IMR-90 (cell line): Measurements from ENCODE around the gene IFNK. TPM values are rescaled to one million over a fixed set of nuclear protein-coding genes. Genes with fewer than 3 reads are reported as not detected.

Experiments used
- ATAC-seq: fragments of 200-7000 bp; cut with Tn5 transposase; 2 replicates; pipeline ENCODE4 v1.9.1; 2020; ENCODE audit warnings: low read depth, mild to moderate bottlenecking, moderate library complexity
- BruUV-seq: library from RNA; stranded (reverse); fragments of 400-500 nt; replicated peaks from 2 replicates; lab custom pipeline; 2021; lab: Mats Ljungman, UMichigan
- CTCF ChIA-PET: fragments of 300-600 bp; formaldehyde crosslinking; extraction: SDS; loops from one replicate; lab custom pipeline; 2021; ENCODE audit warnings: antibody characterized with exemption; lab: Yijun Ruan, JAX
- POLR2A ChIA-PET: fragments of 300-600 bp; sonication (Branson Sonifier 250); formaldehyde crosslinking; loops from one replicate; lab custom pipeline; 2022; ENCODE audit warnings: antibody characterized with exemption; ENCODE audit not compliant: unreplicated experiment; lab: Charles Lee
- DNase-seq: peaks from one replicate; pipeline ENCODE4 v3.0.0; 2013
- H2AFZ ChIP-seq: replicated peaks from 2 replicates; pipeline ENCODE3; 2013; ENCODE audit warnings: low read length, mild to moderate bottlenecking; ENCODE audit not compliant: poor library complexity
- H2AK5ac ChIP-seq: 2 replicates; pipeline ENCODE4 v1.6.1; 2013; ENCODE audit warnings: low read depth, low read length, inconsistent platforms
- H2AK9ac ChIP-seq: replicated peaks from 2 replicates; pipeline ENCODE3; 2013; ENCODE audit warnings: mild to moderate bottlenecking, low read depth, low read length, moderate library complexity; ENCODE audit not compliant: poor library complexity
- H2BK120ac ChIP-seq: 2 replicates; pipeline ENCODE4 v1.6.1; 2013; ENCODE audit warnings: low read depth, low read length, inconsistent platforms
- H2BK15ac ChIP-seq: 3 replicates; pipeline ENCODE4 v1.6.1; 2013; ENCODE audit warnings: low read depth, low read length, inconsistent platforms
- H2BK20ac ChIP-seq: 2 replicates; pipeline ENCODE4 v1.6.1; 2013; ENCODE audit warnings: low read depth, mild to moderate bottlenecking, inconsistent platforms, low read length, moderate library complexity
- H2BK5ac ChIP-seq: 2 replicates; pipeline ENCODE4 v1.6.1; 2013; ENCODE audit warnings: mild to moderate bottlenecking, low read depth, low read length, inconsistent platforms; ENCODE audit not compliant: poor library complexity, severe bottlenecking
- H3K14ac ChIP-seq: replicated peaks from 2 replicates; pipeline ENCODE4 v1.6.1; 2013; ENCODE audit warnings: low read depth, low read length, inconsistent platforms
- H3K18ac ChIP-seq: 2 replicates; pipeline ENCODE4 v1.6.1; 2013; ENCODE audit warnings: low read depth, low read length, control low read depth
- H3K23ac ChIP-seq: 2 replicates; pipeline ENCODE4 v1.6.1; 2013; ENCODE audit warnings: low read depth, low read length, inconsistent platforms
- H3K27ac ChIP-seq: 2 replicates; pipeline ENCODE4 v1.5.1; 2013; ENCODE audit warnings: mild to moderate bottlenecking, control low read depth, low read length; ENCODE audit not compliant: insufficient read depth
- H3K27me3 ChIP-seq: 2 replicates; pipeline ENCODE4 v1.6.1; 2013; ENCODE audit warnings: low read length; ENCODE audit not compliant: control insufficient read depth, insufficient read depth
- H3K36me3 ChIP-seq: 2 replicates; pipeline ENCODE4 v1.6.1; 2013; ENCODE audit warnings: low read length, mixed read lengths; ENCODE audit not compliant: control insufficient read depth, insufficient read depth
- H3K4ac ChIP-seq: 2 replicates; pipeline ENCODE4 v1.6.1; 2013; ENCODE audit warnings: low read depth, low read length, inconsistent platforms
- H3K4me1 ChIP-seq: 2 replicates; pipeline ENCODE4 v1.6.1; 2013; ENCODE audit warnings: low read length, mixed read lengths; ENCODE audit not compliant: control insufficient read depth, insufficient read depth
- H3K4me2 ChIP-seq: 2 replicates; pipeline ENCODE4 v1.6.1; 2013; ENCODE audit warnings: low read depth, mild to moderate bottlenecking, control low read depth, low read length, moderate library complexity
- H3K4me3 ChIP-seq: 2 replicates; pipeline ENCODE4 v1.5.1; 2013; ENCODE audit warnings: low read depth, mild to moderate bottlenecking, control low read depth, low read length, moderate library complexity; ENCODE audit not compliant: insufficient read depth
- H3K56ac ChIP-seq: 2 replicates; pipeline ENCODE4 v1.6.1; 2013; ENCODE audit warnings: low read length, inconsistent platforms; ENCODE audit not compliant: insufficient read depth; ENCODE audit errors: extremely low read depth
- H3K79me1 ChIP-seq, 2 experiments: 2 replicates each; pipeline ENCODE4 v1.6.1; 2013; ENCODE audit warnings: low read length in 2 of 2, inconsistent platforms in 1 of 2, low read depth in 1 of 2
- H3K9ac ChIP-seq: 2 replicates; pipeline ENCODE4 v1.6.1; 2013; ENCODE audit warnings: low read depth, low read length, control low read depth
- H3K9me1 ChIP-seq: 2 replicates; pipeline ENCODE4 v1.6.1; 2013; ENCODE audit warnings: low read length, inconsistent platforms; ENCODE audit not compliant: insufficient read depth
- H3K9me3 ChIP-seq: 2 replicates; pipeline ENCODE4 v1.6.1; 2013; ENCODE audit warnings: low read length; ENCODE audit not compliant: control insufficient read depth, insufficient read depth
- H4K20me1 ChIP-seq: 2 replicates; pipeline ENCODE4 v1.6.1; 2013; ENCODE audit warnings: low read length, inconsistent platforms; ENCODE audit not compliant: insufficient read depth
- H4K5ac ChIP-seq: 2 replicates; pipeline ENCODE4 v1.6.1; 2013; ENCODE audit warnings: mild to moderate bottlenecking, low read depth, low read length, control low read depth
- H4K8ac ChIP-seq, 2 experiments: 2 replicates each; pipeline ENCODE4 v1.6.1; 2013; ENCODE audit warnings: low read depth in 2 of 2, low read length in 2 of 2, control low read depth in 1 of 2, inconsistent platforms in 1 of 2
- H4K91ac ChIP-seq: 2 replicates; pipeline ENCODE4 v1.6.1; 2013; ENCODE audit warnings: low read depth, low read length, inconsistent platforms; ENCODE audit not compliant: insufficient read depth
- BHLHE40 ChIP-seq: fragments of 150-350 bp; IDR thresholded peaks from 2 replicates; pipeline ENCODE4 v1.6.1; 2016; ENCODE audit warnings: mild to moderate bottlenecking, low read depth, low read length
- CEBPB ChIP-seq: IDR thresholded peaks from 2 replicates; pipeline ENCODE4 v1.6.1; 2012; ENCODE audit warnings: low read depth, low read length, improper control_type of control experiment
- CHD1 ChIP-seq: IDR thresholded peaks from 2 replicates; pipeline ENCODE4 v1.6.1; 2012; ENCODE audit warnings: low read depth, low read length, improper control_type of control experiment
- CTCF ChIP-seq: conservative IDR thresholded peaks from 2 replicates; pipeline ENCODE4 v1.5.1; 2012; ENCODE audit warnings: mild to moderate bottlenecking, low read depth, low read length, improper control_type of control experiment
- ELK1 ChIP-seq: fragments of 150-350 bp; IDR thresholded peaks from 2 replicates; pipeline ENCODE4 v1.6.1; 2016; ENCODE audit warnings: low read depth, mild to moderate bottlenecking, low read length, moderate library complexity, borderline replicate concordance
- FOS ChIP-seq: fragments of 150-350 bp; IDR thresholded peaks from 2 replicates; pipeline ENCODE4 v1.6.1; 2016; ENCODE audit warnings: low read depth, low read length
- MAFK ChIP-seq: IDR thresholded peaks from 2 replicates; pipeline ENCODE4 v1.6.1; 2012; ENCODE audit warnings: low read depth, low read length, improper control_type of control experiment
- MAZ ChIP-seq: IDR thresholded peaks from 2 replicates; pipeline ENCODE4 v1.6.1; 2012; ENCODE audit warnings: low read depth, mild to moderate bottlenecking, low read length, improper control_type of control experiment, moderate library complexity, borderline replicate concordance
- MXI1 ChIP-seq: IDR thresholded peaks from 2 replicates; pipeline ENCODE4 v1.6.1; 2012; ENCODE audit warnings: low read depth, mild to moderate bottlenecking, low read length, moderate library complexity, borderline replicate concordance
- NFE2L2 ChIP-seq: fragments of 150-350 bp; IDR thresholded peaks from 2 replicates; pipeline ENCODE4 v1.6.1; 2016; ENCODE audit warnings: low read depth, mild to moderate bottlenecking, low read length
- POLR2A ChIP-seq: IDR thresholded peaks from 2 replicates; pipeline ENCODE4 v1.6.1; 2012; ENCODE audit warnings: mild to moderate bottlenecking, low read depth, low read length
- RAD21 ChIP-seq: IDR thresholded peaks from 2 replicates; pipeline ENCODE4 v1.6.1; 2012; ENCODE audit warnings: low read length, improper control_type of control experiment
- RCOR1 ChIP-seq: IDR thresholded peaks from 2 replicates; pipeline ENCODE4 v1.6.1; 2012; ENCODE audit warnings: mild to moderate bottlenecking, low read length, improper control_type of control experiment; ENCODE audit not compliant: insufficient replicate concordance
- RFX5 ChIP-seq: IDR thresholded peaks from 2 replicates; pipeline ENCODE4 v1.8.0; 2012; ENCODE audit warnings: low read depth, mild to moderate bottlenecking, low read length, moderate library complexity
- SMC3 ChIP-seq: fragments of 150-350 bp; IDR thresholded peaks from 2 replicates; pipeline ENCODE4 v1.6.1; 2016; ENCODE audit warnings: low read depth, mild to moderate bottlenecking, antibody characterized with exemption, low read length, moderate library complexity
- USF2 ChIP-seq: fragments of 150-350 bp; IDR thresholded peaks from 2 replicates; pipeline ENCODE4 v1.6.1; 2017; ENCODE audit warnings: mild to moderate bottlenecking, antibody characterized with exemption, low read length, low read depth
- WGBS, 2 experiments: methylation state at CpG; one replicate each; pipeline versions ENCODE4 v1.1.5 to v1.1.7; 2013; ENCODE audit warnings: missing lambda C conversion rate in 2 of 2; ENCODE audit not compliant: insufficient read length in 1 of 2; ENCODE audit errors: extremely low coverage in 2 of 2; 5-methylcytosine and 5-hydroxymethylcytosine counted together
- dilution Hi-C: fragments of 300-500 bp; cut with HindIII; formaldehyde crosslinking; loops from one replicate; pipeline ENCODE4 v1.14.3; 2018; ENCODE audit warnings: low sequenced_read_pairs; ENCODE audit not compliant: unreplicated experiment
- in situ Hi-C: fragments of 300-500 bp; cut with MboI; formaldehyde crosslinking; loops from 3 replicates; pipeline ENCODE4 v1.14.3; 2019; ENCODE audit warnings: low sequenced_read_pairs, inconsistent platforms, mixed read lengths
- intact Hi-C: fragments of 100-400 bp; cut with micrococcal nuclease; formaldehyde crosslinking; loops from 2 replicates; pipeline ENCODE4 v1.10.0; 2022
- polyA plus RNA-seq, 3 experiments: library from polyadenylated mRNA; depleted of rRNA; stranded (reverse); fragments of >200 nt; gene quantifications; 2 replicates each; pipeline ENCODE4 v1.2.3, GENCODE V29; 2012; ENCODE audit warnings: low replicate concordance in 1 of 3
- total RNA-seq: library from RNA; depleted of rRNA; stranded (reverse); fragments of >200 nt; gene quantifications from 2 replicates; pipeline ENCODE4 v1.2.3, GENCODE V29; 2012

Gene IFNK
- total and polyA plus RNA-seq, 2 of the 4 experiments (the other 2 are of a cell fraction): not detected

GRCh38 chr9:27569406-27569805, 45.3 kb downstream of the IFNK start:
- intact Hi-C loops: no loop called here
- Histone ChIP-seq H4K8ac (no peak overlapping the region), H2BK5ac (no peak overlapping the region), H3K4me1 (no peaks in the 10 kb centered on the region; the same call in 1 of the 2 replicates), H2AK9ac (no peak overlapping the region), H3K79me1 (peaks cover 3 to 8% of the 10 kb centered on the region in 2 experiments; a peak in 2 of 4 replicates), H3K9ac (no peak overlapping the region), H3K4ac (no peak overlapping the region), H3K27me3 (no peaks in the 10 kb centered on the region), H3K9me3 (no peaks in the 10 kb centered on the region), H3K9me1 (no peaks in the 10 kb centered on the region), H3K18ac (no peak overlapping the region), H4K20me1 (peaks cover 3% of the 10 kb centered on the region; the same call in 1 of the 2 replicates), H3K27ac (no peak overlapping the region), H3K56ac (no peak overlapping the region), H2BK120ac (no peak overlapping the region), H3K23ac (no peak overlapping the region), H3K36me3 (0 out of 2 replicates have a peak, but pooled peaks cover 1% of the 10 kb centered on the region), H2AFZ (no peak overlapping the region), H4K91ac (no peak overlapping the region), H4K5ac (no peak overlapping the region), H2AK5ac (no peak overlapping the region), H3K14ac (no peak overlapping the region), H3K4me3 (no peak overlapping the region), H2BK15ac (no peak overlapping the region), H3K4me2 (no peak overlapping the region), H2BK20ac (no peak overlapping the region)
- ATAC-seq (no peak), DNase-seq (no peak)
- dilution Hi-C loops: no loop called here
- BruUV-seq: no TSS peak
- WGBS, 2 experiments: no CpG with 5 or more reads among the region's 2 CpGs
- CTCF ChIA-PET: no interaction called here
- TF ChIP-seq MXI1: no peak
- no peak for TF ChIP-seq MAFK
- no peak for TF ChIP-seq NFE2L2
- TF ChIP-seq CTCF: no peak
- no peak for TF ChIP-seq RFX5
- TF ChIP-seq CHD1: no peak
- no peak for TF ChIP-seq POLR2A
- TF ChIP-seq CEBPB: no peak
- TF ChIP-seq MAZ: no peak
- TF ChIP-seq BHLHE40: no peak
- TF ChIP-seq RAD21: no peak
- no peak for TF ChIP-seq ELK1
- TF ChIP-seq RCOR1: no peak
- TF ChIP-seq SMC3: no peak
- TF ChIP-seq FOS: no peak
- no peak for TF ChIP-seq USF2
- POLR2A ChIA-PET: no interaction called here
- in situ Hi-C loops: no loop called here
